GM06990 (cell line): Measurements from ENCODE around the gene USB1.

Experiments
- DNase-seq: peaks from one replicate; pipeline ENCODE4 v3.0.0-alpha.2; 2011; ENCODE audit not compliant: insufficient read length; ENCODE audit errors: extremely low read depth
- H3K27me3 ChIP-seq: replicated peaks from 2 replicates; pipeline ENCODE4 v1.6.0; 2011; ENCODE audit warnings: low read length; ENCODE audit not compliant: control insufficient read depth, insufficient read depth
- H3K36me3 ChIP-seq: 2 replicates; pipeline ENCODE4 v1.5.1; 2011; ENCODE audit warnings: low read length; ENCODE audit not compliant: control insufficient read depth, insufficient read depth
- H3K4me3 ChIP-seq: replicated peaks from 2 replicates; pipeline ENCODE4 v1.5.1; 2011; ENCODE audit warnings: low read depth, mild to moderate bottlenecking, control low read depth, low read length
- CTCF ChIP-seq: IDR thresholded peaks from 2 replicates; pipeline ENCODE4 v1.5.1; 2011; ENCODE audit warnings: low read length, control low read depth, mild to moderate bottlenecking, inconsistent platforms; ENCODE audit not compliant: insufficient read depth, poor library complexity, severe bottlenecking

USB1 gene

DNA sequence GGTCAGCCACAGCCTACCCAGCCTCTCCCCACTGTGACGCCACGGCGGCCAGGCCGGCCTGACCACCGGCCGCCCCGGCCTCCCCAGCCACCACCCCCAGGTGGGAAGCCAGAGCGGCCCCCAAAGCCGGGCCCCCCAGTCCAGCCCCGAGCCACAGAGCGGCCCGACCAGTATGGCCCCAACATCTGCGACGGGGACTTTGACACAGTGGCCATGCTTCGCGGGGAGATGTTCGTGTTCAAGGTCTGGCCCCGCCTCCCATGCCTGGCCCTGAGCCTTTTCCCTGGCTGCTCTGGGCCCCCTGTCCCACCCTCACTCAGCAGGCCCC is 40.4 kb downstream of the USB1 start:
- Histone ChIP-seq H3K36me3 (no peaks in the 10 kb centered on the region), H3K27me3 (no peaks in the 10 kb centered on the region), H3K4me3 (no peak overlapping the region)
- DNase-seq = no peak
- no peak for TF ChIP-seq CTCF

DNA sequence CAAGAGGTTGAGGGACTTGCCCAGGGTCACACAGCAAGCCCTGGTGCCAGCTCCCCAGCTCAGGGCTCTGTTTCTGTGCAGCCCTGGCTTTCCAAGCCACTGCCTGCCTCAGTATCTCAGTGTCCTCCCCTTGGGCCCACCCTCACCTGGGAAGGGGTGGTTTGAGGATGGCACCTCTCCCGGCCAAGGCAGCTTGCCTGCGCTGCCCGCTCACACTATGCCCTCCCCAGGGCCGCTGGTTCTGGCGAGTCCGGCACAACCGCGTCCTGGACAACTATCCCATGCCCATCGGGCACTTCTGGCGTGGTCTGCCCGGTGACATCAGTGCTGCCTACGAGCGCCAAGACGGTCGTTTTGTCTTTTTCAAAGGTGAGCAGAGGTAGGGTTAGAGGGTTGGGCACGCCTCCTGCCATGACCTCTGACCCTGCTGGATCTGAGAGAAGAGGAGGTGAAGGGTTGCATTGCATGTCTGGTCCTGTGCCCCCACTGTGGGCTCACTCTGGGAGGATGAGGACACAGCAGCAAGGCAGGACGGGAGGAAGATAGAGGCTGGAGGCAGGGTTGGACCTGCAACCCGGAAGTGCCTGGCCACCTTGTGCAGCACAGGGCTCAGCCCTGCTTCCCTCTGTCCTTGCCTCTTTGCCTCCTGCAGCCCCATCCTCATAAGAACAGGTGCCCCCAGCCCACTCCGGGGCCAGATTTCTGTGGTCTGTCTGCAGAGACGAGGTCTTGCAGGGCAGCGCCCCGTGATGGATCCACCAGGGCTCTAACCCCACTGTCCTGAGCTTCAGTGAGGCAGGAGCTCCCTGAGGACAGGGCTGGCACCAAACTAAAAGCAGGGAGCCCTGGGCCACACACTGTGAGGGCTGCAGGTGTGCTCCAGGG is 41.0 kb downstream of the USB1 start:
- TF ChIP-seq CTCF = no peak
- H3K4me3 ChIP-seq = no peak overlapping the region
- H3K27me3 ChIP-seq = no peaks in the 10 kb centered on the region
- H3K36me3 ChIP-seq = no peaks in the 10 kb centered on the region
- DNase-seq = no peak

- Histone ChIP-seq H3K36me3 (no peaks in the 10 kb centered on the region), H3K4me3 (no peak overlapping the region), H3K27me3 (no peaks in the 10 kb centered on the region)
- no peak for TF ChIP-seq CTCF
- no peak for DNase-seq
Observed at GRCh38 chr16:58042886-58043515, 41.8 kb downstream of the USB1 start.

DNA sequence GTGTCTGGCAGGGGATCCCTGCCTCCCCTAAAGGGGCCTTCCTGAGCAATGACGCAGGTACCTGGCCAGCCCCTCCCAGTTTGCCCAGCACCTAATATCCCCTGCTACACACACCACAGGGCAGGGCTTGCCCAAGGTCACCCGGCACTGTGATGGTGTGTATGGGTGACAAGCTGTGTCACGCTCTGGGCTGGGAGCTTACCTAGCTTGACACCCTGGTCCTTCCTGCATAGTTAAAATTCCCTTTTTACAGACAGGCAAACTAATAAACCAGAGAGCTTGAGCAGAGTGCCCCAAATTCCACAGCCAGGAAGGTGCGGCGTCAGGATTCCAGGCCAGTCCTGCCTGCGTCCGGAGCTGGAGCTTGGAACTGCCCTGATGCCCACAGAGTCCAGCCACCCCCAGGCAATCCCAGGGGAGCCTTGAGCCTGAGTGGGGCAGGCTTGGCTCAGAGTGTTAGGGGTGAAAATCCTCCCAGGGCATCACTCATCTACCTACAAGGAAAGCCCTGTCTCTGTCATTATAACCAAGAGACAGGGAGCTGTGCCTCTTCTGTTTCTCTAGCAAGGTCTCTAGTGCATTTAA is 42.5 kb downstream of the USB1 start:
- no peaks in the 10 kb centered on the region for H3K27me3 ChIP-seq
- no peak for TF ChIP-seq CTCF
- no peak overlapping the region for H3K4me3 ChIP-seq
- H3K36me3 ChIP-seq = no peaks in the 10 kb centered on the region
- DNase-seq = no peak

DNA sequence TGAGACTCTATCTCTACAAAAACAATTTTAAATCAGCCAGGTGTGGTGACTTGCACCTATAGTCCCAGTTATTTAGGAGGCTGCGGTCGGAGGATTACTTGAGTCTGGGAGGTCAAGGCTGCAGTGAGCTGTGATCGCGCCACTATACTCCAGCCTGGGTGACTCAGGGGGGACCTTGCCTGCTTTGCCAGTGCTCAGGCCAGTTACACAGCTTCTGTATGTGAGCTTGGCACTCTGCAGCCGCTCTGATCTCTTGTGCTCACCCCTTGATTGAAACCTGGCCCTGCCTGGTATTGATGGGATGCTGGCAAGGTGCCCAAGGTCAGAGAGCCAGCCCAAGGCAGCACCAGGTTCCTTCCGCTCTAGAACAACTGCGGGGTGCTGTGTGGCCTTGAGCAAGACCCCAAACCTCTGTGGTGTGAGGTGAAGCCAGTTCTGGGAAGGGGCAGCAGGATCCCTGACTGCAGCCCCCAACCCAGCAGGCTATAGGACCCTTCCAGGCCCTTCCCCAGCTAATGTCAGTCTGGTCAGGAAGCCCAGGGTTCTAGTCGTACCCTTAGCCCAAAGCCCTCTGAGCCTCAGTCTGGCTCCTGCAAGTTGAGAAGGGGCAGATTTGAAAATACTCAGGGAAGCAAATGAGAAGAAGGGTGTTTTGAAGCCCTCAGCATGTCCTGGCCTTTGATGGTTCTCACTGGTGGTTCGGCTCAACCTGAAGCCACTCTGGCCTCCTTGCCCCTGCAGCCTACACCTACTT is 43.2 kb downstream of the USB1 start:
- Histone ChIP-seq H3K27me3 (no peaks in the 10 kb centered on the region), H3K4me3 (no peak overlapping the region), H3K36me3 (no peaks in the 10 kb centered on the region)
- TF ChIP-seq CTCF = no peak
- DNase-seq = no peak
